HepG2 (cell line): ENCODE data around the gene GLT1D1. TPM values are rescaled to one million over a fixed set of nuclear protein-coding genes. Genes with fewer than 3 reads are reported as not detected.

Experiments used
- ATAC-seq: fragments of 200-7000 bp; cut with Tn5 transposase; 3 replicates; pipeline ENCODE4 v1.9.1; 2020; ENCODE audit warnings: mild to moderate bottlenecking, moderate library complexity
- BruUV-seq: library from RNA; stranded (reverse); fragments of 400-500 nt; replicated peaks from 2 replicates; lab custom pipeline; 2021; lab: Mats Ljungman, UMichigan
- CTCF ChIA-PET: fragments of 300-600 bp; formaldehyde crosslinking; extraction: SDS; loops from one replicate; lab custom pipeline; 2021; ENCODE audit warnings: low total read pairs, inconsistent platforms, low intra/inter-chr PET ratio; lab: Yijun Ruan, JAX
- POLR2A ChIA-PET: fragments of 350-600 bp; sonication (Branson Sonifier 250); formaldehyde crosslinking; loops from one replicate; lab custom pipeline; 2020; ENCODE audit warnings: antibody characterized with exemption, inconsistent platforms; lab: Yijun Ruan, JAX
- DNase-seq: peaks from one replicate; pipeline ENCODE4 v3.0.0-alpha.2; 2015; ENCODE audit warnings: low spot score
- FAIRE-seq: peaks from 3 replicates; lab custom pipeline; 2011; peaks lifted over from hg19 to GRCh38; lab: Jason Lieb, UNC
- H2AFZ ChIP-seq: one replicate; pipeline ENCODE4 v1.6.1; 2011; ENCODE audit warnings: low read length, inconsistent platforms
- H3K27ac ChIP-seq: fragments of 300-600 bp; 3 replicates; pipeline ENCODE4 v1.8.0; 2011; ENCODE audit warnings: mixed run types, mild to moderate bottlenecking, mixed read lengths, low read length, inconsistent platforms; ENCODE audit not compliant: insufficient read depth; ENCODE audit errors: extremely low read length
- H3K27me3 ChIP-seq, 2 experiments: fragments of 200-600 bp in 1 of 2; 2 replicates in 1 of 2; 3 replicates in 1 of 2; pipeline versions ENCODE4 v1.6.0 to v1.8.0; 2011; ENCODE audit warnings: low read length in 2 of 2, mild to moderate bottlenecking in 2 of 2, moderate library complexity in 2 of 2, inconsistent platforms in 1 of 2; ENCODE audit not compliant: insufficient read depth in 2 of 2, control insufficient read depth in 1 of 2
- H3K36me3 ChIP-seq, 2 experiments: fragments of 200-600 bp in 1 of 2; replicated peaks in 1 of 2; 2 replicates in 1 of 2; 3 replicates in 1 of 2; pipeline versions ENCODE4 v1.5.1 to v1.8.0; 2011; ENCODE audit warnings: low read length in 2 of 2, inconsistent platforms in 1 of 2; ENCODE audit not compliant: insufficient read depth in 2 of 2, control insufficient read depth in 1 of 2
- H3K4me1 ChIP-seq: 2 replicates; pipeline ENCODE4 v1.5.1; 2012; ENCODE audit warnings: low read length, inconsistent platforms; ENCODE audit not compliant: insufficient read depth
- H3K4me2 ChIP-seq: 2 replicates; pipeline ENCODE4 v1.6.0; 2011; ENCODE audit warnings: low read depth, low read length, inconsistent platforms
- H3K4me3 ChIP-seq, 3 experiments: fragments of 200-600 bp in 1 of 3; sonication (generic), shearing (Covaris generic) in 1 of 3; replicated peaks in 1 of 3; 2 replicates each; pipeline ENCODE4 v1.5.1; 2011 to 2016; ENCODE audit warnings: low read length in 3 of 3, inconsistent platforms in 2 of 3, low read depth in 2 of 3, mild to moderate bottlenecking in 2 of 3, control low read depth in 1 of 3, mixed read lengths in 1 of 3; ENCODE audit not compliant: insufficient read depth in 1 of 3
- H3K79me2 ChIP-seq: one replicate; pipeline ENCODE4 v1.6.1; 2011; ENCODE audit warnings: low read length, inconsistent platforms; ENCODE audit not compliant: insufficient read depth
- H3K9ac ChIP-seq: 2 replicates; pipeline ENCODE4 v1.6.0; 2011; ENCODE audit warnings: mild to moderate bottlenecking, low read depth, low read length, inconsistent platforms; ENCODE audit not compliant: insufficient read depth
- H3K9me3 ChIP-seq: 2 replicates; pipeline ENCODE4 v1.5.1; 2012; ENCODE audit warnings: mild to moderate bottlenecking, low read length
- H4K20me1 ChIP-seq: 2 replicates; pipeline ENCODE4 v1.6.0; 2011; ENCODE audit warnings: inconsistent platforms, mild to moderate bottlenecking, low read length, moderate library complexity; ENCODE audit not compliant: insufficient read depth
- FOXK1 ChIP-seq: sonication (generic); formaldehyde crosslinking; IDR thresholded peaks from 2 replicates; pipeline ENCODE4 v1.4.0; 2020; ENCODE audit warnings: low read depth, missing genetic modification reagents, borderline replicate concordance
- NBN ChIP-seq: fragments of 450-650 bp; conservative IDR thresholded peaks from 2 replicates; pipeline ENCODE4 v1.6.1; 2017
- SRSF1 ChIP-seq: fragments of 200-400 bp; formaldehyde crosslinking; optimal IDR thresholded peaks from 2 replicates; pipeline ENCODE3; 2017; ENCODE audit warnings: mild to moderate bottlenecking, low read depth, low read length, moderate library complexity
- SUZ12 ChIP-seq: fragments of 150-350 bp; IDR thresholded peaks from 2 replicates; pipeline ENCODE4 v1.6.1; 2014; ENCODE audit warnings: low read depth, low read length
- ZNF274 ChIP-seq: sonication (generic); formaldehyde crosslinking; IDR thresholded peaks from 2 replicates; pipeline ENCODE4 v1.5.1; 2020; ENCODE audit warnings: mild to moderate bottlenecking, missing genetic modification reagents
- ZNF331 ChIP-seq: sonication (generic); formaldehyde crosslinking; IDR thresholded peaks from 2 replicates; pipeline ENCODE4 v1.4.0; 2020; ENCODE audit warnings: missing genetic modification reagents
- ZNF619 ChIP-seq: sonication (generic); formaldehyde crosslinking; IDR thresholded peaks from 2 replicates; pipeline ENCODE4 v1.4.0; 2020; ENCODE audit warnings: mild to moderate bottlenecking, missing genetic modification reagents
- ZNF7 ChIP-seq: IDR thresholded peaks from 2 replicates; pipeline ENCODE4 v1.6.1; 2016; ENCODE audit warnings: missing biosample characterization, missing genetic modification reagents
- WGBS: methylation state at CpG from one replicate; pipeline ENCODE4 v1.1.6; 2017; ENCODE audit warnings: low lambda C conversion rate; 5-methylcytosine and 5-hydroxymethylcytosine counted together
- in situ Hi-C: cut with HindIII; loops from 2 replicates; pipeline ENCODE4 v1.10.0; 2017; ENCODE audit warnings: low pct_unique_long_range_greater_than_20kb; ENCODE audit not compliant: extremely low pct_ligation_motif_present
- intact Hi-C: fragments of 100-400 bp; cut with micrococcal nuclease; formaldehyde crosslinking; loops from one replicate; pipeline ENCODE4 v1.10.0; 2022; ENCODE audit not compliant: unreplicated experiment
- polyA plus RNA-seq, 8 experiments: library from polyadenylated mRNA; depleted of rRNA in 3 of 8; stranded (reverse) in 7 of 8; unstranded in 1 of 8; fragments of >200 nt; fragmentation: Illumina TruSeq in 4 of 8; extraction: Trizol in 4 of 8; gene quantifications; 2 replicates each; pipeline versions ENCODE4 v1.2.1 to v1.2.3, GENCODE V29; 2011 to 2016; ENCODE audit warnings: low read depth in 4 of 8, missing spikeins in 1 of 8, mixed read lengths in 1 of 8; ENCODE audit not compliant: insufficient read depth in 1 of 8
- total RNA-seq, 5 experiments: library from RNA; depleted of rRNA; stranded (reverse); fragments of >200 nt; fragmentation: Illumina TruSeq; extraction: Trizol; gene quantifications; 2 replicates each; pipeline ENCODE4 v1.2.3, GENCODE V29; 2016; ENCODE audit warnings: low read depth in 1 of 5
- TF ChIP-seq, protein P1 (sequence below): sonication (generic); formaldehyde crosslinking; IDR thresholded peaks from one replicate; pipeline ENCODE4 v1.5.1; 2020; ENCODE audit warnings: mild to moderate bottlenecking, missing genetic modification reagents; ENCODE audit errors: not compliant biosample characterization
- TF ChIP-seq, protein P2 (sequence below): sonication (generic); formaldehyde crosslinking; IDR thresholded peaks from 2 replicates; pipeline ENCODE4 v1.5.0; 2020; ENCODE audit warnings: missing genetic modification reagents

GLT1D1 gene
- total and polyA plus RNA-seq, 2 of the 13 experiments (the other 11 are each of a cell fraction or from before 2014, with no cell fraction given): 0.09 to 0.17 TPM

- peaks cover 4% of the 10 kb centered on the region; the same call in 1 of the 2 replicates for H3K9me3 ChIP-seq
- no peak for FAIRE-seq
- intact Hi-C loops: no loop called here
- H3K9ac ChIP-seq: no peak overlapping the region
- whole genome bisulfite sequencing: 100% methylated on average over 2 of the region's 2 CpGs
- H3K36me3 ChIP-seq: no peaks in the 10 kb centered on the region
- H3K27me3 ChIP-seq: no peaks in the 10 kb centered on the region
- no peak for ATAC-seq
- no TSS peak for BruUV-seq
- H3K4me3 ChIP-seq: no peak overlapping the region
- in situ Hi-C loops: no loop called here
- ChIA-PET POLR2A (no interaction called here), CTCF (no interaction called here)
- TF ChIP-seq ZNF619 (CRISPR knock-in tag) (no peak), ZNF331 (CRISPR knock-in tag) (peak; percentile 99), FOXK1 (no peak)
- no peak overlapping the region for H3K4me2 ChIP-seq
- DNase-seq: no peak
- H4K20me1 ChIP-seq: no peaks in the 10 kb centered on the region
- H2AFZ ChIP-seq: no peak overlapping the region
- H3K4me1 ChIP-seq: peaks cover 8% of the 10 kb centered on the region
- no peak overlapping the region for H3K27ac ChIP-seq
- peaks cover 5% of the 10 kb centered on the region for H3K79me2 ChIP-seq
Observed at GRCh38 chr12:128827724-128828123, 25.6 kb upstream of the GLT1D1 start.

- intact Hi-C loops: no loop called here
- no TSS peak for BruUV-seq
- CTCF ChIA-PET: no interaction called here
- H3K4me2 ChIP-seq: no peak overlapping the region
- no peak for FAIRE-seq
- no peak overlapping the region for H3K9ac ChIP-seq
- no peaks in the 10 kb centered on the region for H4K20me1 ChIP-seq
- H3K27ac ChIP-seq: no peak overlapping the region
- no peaks in the 10 kb centered on the region for H3K27me3 ChIP-seq
- H3K4me3 ChIP-seq: no peak overlapping the region
- in situ Hi-C loops: no loop called here
- H3K79me2 ChIP-seq: no peaks in the 10 kb centered on the region
- H3K4me1 ChIP-seq: peaks cover 3% of the 10 kb centered on the region
- 48% methylated on average over 8 of the region's 8 CpGs for WGBS
- POLR2A ChIA-PET: no interaction called here
- no peaks in the 10 kb centered on the region for H3K36me3 ChIP-seq
- peaks cover 4% of the 10 kb centered on the region; the same call in 1 of the 2 replicates for H3K9me3 ChIP-seq
- no peak for ATAC-seq
- DNase-seq: no peak
- H2AFZ ChIP-seq: no peak overlapping the region
- no peak for TF ChIP-seq NBN
- TF ChIP-seq SRSF1: no peak
- no peak for TF ChIP-seq ZNF274 (CRISPR knock-in tag)
- TF ChIP-seq SUZ12: no peak
- no peak for TF ChIP-seq ZNF7 (CRISPR knock-in tag)
- TF ChIP-seq, protein P1, sequence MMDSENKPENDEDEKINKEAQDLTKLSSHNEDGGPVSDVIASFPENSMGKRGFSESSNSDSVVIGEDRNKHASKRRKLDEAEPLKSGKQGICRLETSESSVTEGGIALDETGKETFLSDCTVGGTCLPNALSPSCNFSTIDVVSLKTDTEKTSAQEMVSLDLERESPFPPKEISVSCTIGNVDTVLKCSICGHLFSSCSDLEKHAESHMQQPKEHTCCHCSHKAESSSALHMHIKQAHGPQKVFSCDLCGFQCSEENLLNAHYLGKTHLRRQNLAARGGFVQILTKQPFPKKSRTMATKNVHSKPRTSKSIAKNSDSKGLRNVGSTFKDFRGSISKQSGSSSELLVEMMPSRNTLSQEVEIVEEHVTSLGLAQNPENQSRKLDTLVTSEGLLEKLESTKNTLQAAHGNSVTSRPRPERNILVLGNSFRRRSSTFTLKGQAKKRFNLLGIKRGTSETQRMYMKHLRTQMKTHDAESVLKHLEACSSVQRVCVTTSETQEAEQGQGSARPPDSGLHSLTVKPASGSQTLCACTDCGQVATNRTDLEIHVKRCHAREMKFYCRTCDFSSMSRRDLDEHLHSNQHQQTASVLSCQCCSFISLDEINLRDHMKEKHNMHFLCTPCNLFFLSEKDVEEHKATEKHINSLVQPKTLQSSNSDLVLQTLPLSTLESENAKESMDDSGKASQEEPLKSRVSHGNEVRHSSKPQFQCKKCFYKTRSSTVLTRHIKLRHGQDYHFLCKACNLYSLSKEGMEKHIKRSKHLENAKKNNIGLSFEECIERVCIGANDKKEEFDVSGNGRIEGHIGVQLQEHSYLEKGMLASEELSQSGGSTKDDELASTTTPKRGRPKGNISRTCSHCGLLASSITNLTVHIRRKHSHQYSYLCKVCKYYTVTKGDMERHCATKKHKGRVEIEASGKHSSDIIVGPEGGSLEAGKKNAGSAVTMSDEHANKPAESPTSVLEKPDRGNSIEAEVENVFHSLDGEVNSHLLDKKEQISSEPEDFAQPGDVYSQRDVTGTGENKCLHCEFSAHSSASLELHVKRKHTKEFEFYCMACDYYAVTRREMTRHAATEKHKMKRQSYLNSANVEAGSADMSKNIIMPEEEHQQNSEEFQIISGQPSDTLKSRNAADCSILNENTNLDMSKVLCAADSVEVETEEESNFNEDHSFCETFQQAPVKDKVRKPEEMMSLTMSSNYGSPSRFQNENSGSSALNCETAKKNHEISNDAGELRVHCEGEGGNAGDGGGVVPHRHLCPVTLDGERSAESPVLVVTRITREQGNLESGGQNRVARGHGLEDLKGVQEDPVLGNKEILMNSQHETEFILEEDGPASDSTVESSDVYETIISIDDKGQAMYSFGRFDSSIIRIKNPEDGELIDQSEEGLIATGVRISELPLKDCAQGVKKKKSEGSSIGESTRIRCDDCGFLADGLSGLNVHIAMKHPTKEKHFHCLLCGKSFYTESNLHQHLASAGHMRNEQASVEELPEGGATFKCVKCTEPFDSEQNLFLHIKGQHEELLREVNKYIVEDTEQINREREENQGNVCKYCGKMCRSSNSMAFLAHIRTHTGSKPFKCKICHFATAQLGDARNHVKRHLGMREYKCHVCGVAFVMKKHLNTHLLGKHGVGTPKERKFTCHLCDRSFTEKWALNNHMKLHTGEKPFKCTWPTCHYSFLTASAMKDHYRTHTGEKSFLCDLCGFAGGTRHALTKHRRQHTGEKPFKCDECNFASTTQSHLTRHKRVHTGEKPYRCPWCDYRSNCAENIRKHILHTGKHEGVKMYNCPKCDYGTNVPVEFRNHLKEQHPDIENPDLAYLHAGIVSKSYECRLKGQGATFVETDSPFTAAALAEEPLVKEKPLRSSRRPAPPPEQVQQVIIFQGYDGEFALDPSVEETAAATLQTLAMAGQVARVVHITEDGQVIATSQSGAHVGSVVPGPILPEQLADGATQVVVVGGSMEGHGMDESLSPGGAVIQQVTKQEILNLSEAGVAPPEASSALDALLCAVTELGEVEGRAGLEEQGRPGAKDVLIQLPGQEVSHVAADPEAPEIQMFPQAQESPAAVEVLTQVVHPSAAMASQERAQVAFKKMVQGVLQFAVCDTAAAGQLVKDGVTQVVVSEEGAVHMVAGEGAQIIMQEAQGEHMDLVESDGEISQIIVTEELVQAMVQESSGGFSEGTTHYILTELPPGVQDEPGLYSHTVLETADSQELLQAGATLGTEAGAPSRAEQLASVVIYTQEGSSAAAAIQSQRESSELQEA (CRISPR knock-in tag): no peak
- TF ChIP-seq, protein P2, sequence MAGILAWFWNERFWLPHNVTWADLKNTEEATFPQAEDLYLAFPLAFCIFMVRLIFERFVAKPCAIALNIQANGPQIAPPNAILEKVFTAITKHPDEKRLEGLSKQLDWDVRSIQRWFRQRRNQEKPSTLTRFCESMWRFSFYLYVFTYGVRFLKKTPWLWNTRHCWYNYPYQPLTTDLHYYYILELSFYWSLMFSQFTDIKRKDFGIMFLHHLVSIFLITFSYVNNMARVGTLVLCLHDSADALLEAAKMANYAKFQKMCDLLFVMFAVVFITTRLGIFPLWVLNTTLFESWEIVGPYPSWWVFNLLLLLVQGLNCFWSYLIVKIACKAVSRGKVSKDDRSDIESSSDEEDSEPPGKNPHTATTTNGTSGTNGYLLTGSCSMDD (CRISPR knock-in tag): no peak
Observed at GRCh38 chr12:128829861-128830504, 23.3 kb upstream of the GLT1D1 start.
